ENCODE results near the gene TMEM198.

- TF ChIP-seq EZH2 (IDR thresholded peaks at IDR 0.05; ENCODE audit: insufficient read depth, poor library complexity, severe bottlenecking) (no peak), EZH2phosphoT487 (IDR thresholded peaks at IDR 0.05; ENCODE audit: insufficient read depth, low read depth) (no peak)
Measured at GRCh38 chr2:219575566-219576504, 32.0 kb downstream of the TMEM198 start.

All from GM23248 (cell line).